ENCODE data around the gene PANX1.

- TF ChIP-seq POLR2A (IDR thresholded peaks at IDR 0.05; ENCODE audit: low read length) (no peak), GATA1 (IDR thresholded peaks at IDR 0.05; ENCODE audit: low read depth, low read length) (no peak)
Observed at GRCh38 chr11:94148189-94148588, 19.5 kb downstream of the PANX1 start.
